Breast epithelium (tissue), 3 donors: ENCODE measurements around the gene PATJ.

Experiments
- POLR2A ChIP-seq: fragments of 450-650 bp; IDR thresholded peaks from one replicate; pipeline ENCODE4 v1.6.1; 2016; ENCODE audit warnings: antibody characterized with exemption, mild to moderate bottlenecking, moderate library complexity
- POLR2AphosphoS5 ChIP-seq, 3 donors: sonication (generic); formaldehyde crosslinking; IDR thresholded peaks; one replicate each; pipeline ENCODE4 v1.6.1; 2017; ENCODE audit warnings: antibody characterized with exemption in 3 of 3
- TF ChIP-seq, protein P1 (sequence below), 3 donors: fragments of 450-650 bp; IDR thresholded peaks; one replicate each; pipeline ENCODE4 v1.5.1; 2016 to 2017; ENCODE audit warnings: antibody characterized with exemption in 3 of 3, mild to moderate bottlenecking in 3 of 3, moderate library complexity in 3 of 3

GRCh38 chr1:62012095-62012494 lies 269.8 kb downstream of the PATJ start:
- TF ChIP-seq POLR2AphosphoS5 (IDR thresholded peaks at IDR 0.05) (no peak), POLR2A (no peak)
- TF ChIP-seq, protein P1, sequence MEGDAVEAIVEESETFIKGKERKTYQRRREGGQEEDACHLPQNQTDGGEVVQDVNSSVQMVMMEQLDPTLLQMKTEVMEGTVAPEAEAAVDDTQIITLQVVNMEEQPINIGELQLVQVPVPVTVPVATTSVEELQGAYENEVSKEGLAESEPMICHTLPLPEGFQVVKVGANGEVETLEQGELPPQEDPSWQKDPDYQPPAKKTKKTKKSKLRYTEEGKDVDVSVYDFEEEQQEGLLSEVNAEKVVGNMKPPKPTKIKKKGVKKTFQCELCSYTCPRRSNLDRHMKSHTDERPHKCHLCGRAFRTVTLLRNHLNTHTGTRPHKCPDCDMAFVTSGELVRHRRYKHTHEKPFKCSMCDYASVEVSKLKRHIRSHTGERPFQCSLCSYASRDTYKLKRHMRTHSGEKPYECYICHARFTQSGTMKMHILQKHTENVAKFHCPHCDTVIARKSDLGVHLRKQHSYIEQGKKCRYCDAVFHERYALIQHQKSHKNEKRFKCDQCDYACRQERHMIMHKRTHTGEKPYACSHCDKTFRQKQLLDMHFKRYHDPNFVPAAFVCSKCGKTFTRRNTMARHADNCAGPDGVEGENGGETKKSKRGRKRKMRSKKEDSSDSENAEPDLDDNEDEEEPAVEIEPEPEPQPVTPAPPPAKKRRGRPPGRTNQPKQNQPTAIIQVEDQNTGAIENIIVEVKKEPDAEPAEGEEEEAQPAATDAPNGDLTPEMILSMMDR (IDR thresholded peaks at IDR 0.05) = no peak
